Fibroblast of pulmonary artery (primary cell): ENCODE data around the gene ZFP90.
"Not testable (repeated sequence)": the region's sequence is repeated elsewhere in the genome, so short reads cannot be mapped to it uniquely, and the experiment has no call there.

Experiments used
- DNase-seq: peaks from one replicate; pipeline ENCODE4 v3.0.0-alpha.2; 2010; ENCODE audit warnings: low read depth
- H3K4me3 ChIP-seq: replicated peaks from 2 replicates; pipeline ENCODE4 v1.5.1; 2011; ENCODE audit warnings: low read depth, mild to moderate bottlenecking, control low read depth, low read length, moderate library complexity
- TF ChIP-seq, protein P1 (sequence below): IDR thresholded peaks from 2 replicates; pipeline ENCODE4 v1.5.1; 2011; ENCODE audit warnings: mild to moderate bottlenecking, control low read depth, low read length, inconsistent platforms; ENCODE audit errors: missing control alignments

The ZFP90 gene

DNA sequence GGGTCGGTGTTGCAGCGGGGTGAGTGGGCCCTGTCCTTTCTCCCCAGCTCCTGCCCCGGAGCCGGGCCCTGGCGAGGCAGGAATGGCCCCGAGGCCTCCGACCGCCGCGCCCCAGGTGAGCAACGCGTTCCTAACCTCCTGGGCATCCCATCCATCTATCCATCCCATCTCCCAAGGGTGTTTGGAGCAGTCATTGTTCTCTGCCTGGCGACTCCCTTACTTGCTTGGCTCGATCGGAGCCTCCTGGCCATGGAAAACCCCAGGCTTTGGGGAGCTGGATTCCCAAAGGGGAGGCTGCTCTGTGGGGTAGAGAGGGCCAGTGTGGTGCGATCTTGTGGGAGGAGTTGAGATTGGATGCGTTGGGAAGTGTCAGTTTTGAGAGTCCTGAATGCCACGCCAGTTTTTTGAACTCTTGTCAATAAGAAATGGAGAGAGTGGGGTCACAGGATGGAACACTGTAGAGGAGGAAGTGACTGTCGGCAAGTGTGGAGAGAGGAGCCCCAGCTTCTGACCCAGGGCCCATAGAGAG lies 684 bp downstream of the ZFP90 start:
- DNase-seq, result no peak
- TF ChIP-seq, protein P1, sequence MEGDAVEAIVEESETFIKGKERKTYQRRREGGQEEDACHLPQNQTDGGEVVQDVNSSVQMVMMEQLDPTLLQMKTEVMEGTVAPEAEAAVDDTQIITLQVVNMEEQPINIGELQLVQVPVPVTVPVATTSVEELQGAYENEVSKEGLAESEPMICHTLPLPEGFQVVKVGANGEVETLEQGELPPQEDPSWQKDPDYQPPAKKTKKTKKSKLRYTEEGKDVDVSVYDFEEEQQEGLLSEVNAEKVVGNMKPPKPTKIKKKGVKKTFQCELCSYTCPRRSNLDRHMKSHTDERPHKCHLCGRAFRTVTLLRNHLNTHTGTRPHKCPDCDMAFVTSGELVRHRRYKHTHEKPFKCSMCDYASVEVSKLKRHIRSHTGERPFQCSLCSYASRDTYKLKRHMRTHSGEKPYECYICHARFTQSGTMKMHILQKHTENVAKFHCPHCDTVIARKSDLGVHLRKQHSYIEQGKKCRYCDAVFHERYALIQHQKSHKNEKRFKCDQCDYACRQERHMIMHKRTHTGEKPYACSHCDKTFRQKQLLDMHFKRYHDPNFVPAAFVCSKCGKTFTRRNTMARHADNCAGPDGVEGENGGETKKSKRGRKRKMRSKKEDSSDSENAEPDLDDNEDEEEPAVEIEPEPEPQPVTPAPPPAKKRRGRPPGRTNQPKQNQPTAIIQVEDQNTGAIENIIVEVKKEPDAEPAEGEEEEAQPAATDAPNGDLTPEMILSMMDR, result no peak
- peak overlapping the region; percentile 78 for H3K4me3 ChIP-seq

DNA sequence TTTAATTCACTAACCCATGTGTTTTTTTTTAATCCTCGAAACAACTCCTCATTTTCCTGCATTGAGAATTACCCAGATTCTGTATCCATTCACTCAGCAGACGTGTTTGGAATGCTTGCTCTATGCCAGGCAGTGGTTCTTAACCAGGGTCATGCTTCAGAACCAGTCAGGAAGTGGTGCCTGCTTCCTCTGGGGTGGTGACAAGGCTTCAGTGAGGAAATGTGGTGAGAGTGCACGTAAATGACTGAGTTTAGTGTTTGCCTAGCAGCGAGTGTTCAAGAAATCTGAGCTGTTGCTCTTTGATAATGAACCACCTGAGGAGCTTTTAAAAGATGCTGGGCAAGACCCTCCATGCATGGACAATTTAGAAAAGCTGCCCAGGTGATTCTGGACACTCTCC lies 9.9 kb downstream of the ZFP90 start:
- TF ChIP-seq, protein P1, result no peak
- H3K4me3 ChIP-seq, result no peak overlapping the region
- DNase-seq, result no peak

- no peak overlapping the region for H3K4me3 ChIP-seq
- TF ChIP-seq, protein P1, result no peak
These were observed 14.1 kb downstream of the ZFP90 start for GRCh38 chr16:68553186-68553585.

DNA sequence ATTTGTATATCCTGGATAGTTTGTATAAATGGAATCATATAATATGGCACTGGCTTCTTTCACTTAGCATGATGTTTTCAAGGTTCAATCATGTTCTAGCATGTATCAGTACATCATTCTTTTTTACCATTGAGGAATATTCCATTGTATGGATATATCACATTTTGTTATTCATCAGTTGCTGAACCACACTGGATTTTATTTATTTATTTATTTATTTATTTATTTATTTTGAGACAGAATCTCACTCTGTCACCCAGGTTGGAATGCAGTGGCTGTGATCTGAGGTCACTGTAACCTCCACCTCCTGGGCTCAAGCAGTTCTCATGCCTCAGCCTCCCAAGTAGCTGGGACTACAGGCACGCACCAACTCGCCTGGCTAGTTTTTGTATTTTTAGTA lies 21.2 kb downstream of the ZFP90 start:
- H3K4me3 ChIP-seq, DNase-seq: not testable (repeated sequence)

More at GRCh38 chr16:68553186-68553585, 14.1 kb downstream of the ZFP90 start:
- DNase-seq, result no peak

- TF ChIP-seq, protein P1, result no peak
- no peak overlapping the region for H3K4me3 ChIP-seq
- DNase-seq, result no peak
These were observed 24.7 kb downstream of the ZFP90 start for GRCh38 chr16:68563631-68564381.

DNA sequence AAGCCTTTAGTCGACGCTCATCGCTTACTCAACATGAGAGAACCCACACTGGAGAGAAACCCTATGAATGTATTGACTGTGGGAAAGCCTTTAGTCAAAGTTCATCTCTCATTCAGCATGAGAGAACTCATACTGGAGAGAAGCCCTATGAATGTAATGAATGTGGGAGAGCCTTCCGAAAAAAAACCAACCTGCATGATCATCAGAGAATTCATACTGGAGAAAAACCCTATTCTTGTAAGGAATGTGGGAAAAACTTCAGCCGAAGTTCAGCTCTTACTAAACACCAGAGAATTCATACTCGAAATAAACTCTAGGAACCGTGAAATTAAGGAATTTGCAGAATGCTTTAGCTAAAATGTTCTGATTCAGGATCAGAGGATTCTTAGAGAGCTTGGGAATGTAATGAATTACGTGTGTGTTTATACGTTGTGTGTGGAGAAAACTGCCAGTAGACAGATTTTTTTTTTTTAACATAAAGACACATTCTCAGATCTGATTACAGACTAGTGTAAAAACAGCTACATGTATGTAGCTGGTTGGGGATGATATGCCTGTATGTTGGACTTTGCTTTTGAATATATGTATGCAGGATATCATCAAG lies 25.4 kb downstream of the ZFP90 start:
- TF ChIP-seq, protein P1, result no peak
- H3K4me3 ChIP-seq, result no peak overlapping the region
- DNase-seq, result peak; percentile 14

- H3K4me3 ChIP-seq, result no peak overlapping the region
- DNase-seq, result no peak
- TF ChIP-seq, protein P1, result no peak
These were observed 35.4 kb downstream of the ZFP90 start for GRCh38 chr16:68574479-68574878.
